NCI-H2081 treated with DMSO at 0.1 percent for 48 hours (cell line): Measurements from ENCODE around the gene AGMO.

Source experiments
- DNase-seq: peaks from one replicate; lab custom pipeline; 2025; lab: John Stamatoyannopoulos, UW

AGMO gene

DNA sequence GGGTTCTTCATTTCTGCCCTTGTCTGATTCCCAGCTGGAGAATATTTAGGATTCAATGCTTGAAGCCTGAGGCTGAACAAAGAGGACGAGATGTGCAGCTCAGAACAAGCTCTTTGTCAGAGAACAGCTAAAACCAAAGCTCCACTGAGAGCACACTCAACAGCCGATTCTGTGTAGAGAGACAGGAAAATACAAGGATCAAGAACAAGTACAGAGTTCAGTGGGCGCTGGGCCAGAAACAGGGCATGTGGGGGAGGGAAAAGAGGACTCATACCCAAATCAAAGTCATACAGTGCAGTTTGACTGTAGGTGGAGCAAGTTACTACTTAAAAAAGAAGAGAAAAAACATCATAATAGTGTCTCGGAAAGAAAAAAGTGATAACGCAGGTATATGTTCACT, at the start of gene AGMO:
AGMO (minus strand) TSS at position 181 of the 400 bp plus-strand sequence.
- DNase-seq = peak; percentile 81

DNA sequence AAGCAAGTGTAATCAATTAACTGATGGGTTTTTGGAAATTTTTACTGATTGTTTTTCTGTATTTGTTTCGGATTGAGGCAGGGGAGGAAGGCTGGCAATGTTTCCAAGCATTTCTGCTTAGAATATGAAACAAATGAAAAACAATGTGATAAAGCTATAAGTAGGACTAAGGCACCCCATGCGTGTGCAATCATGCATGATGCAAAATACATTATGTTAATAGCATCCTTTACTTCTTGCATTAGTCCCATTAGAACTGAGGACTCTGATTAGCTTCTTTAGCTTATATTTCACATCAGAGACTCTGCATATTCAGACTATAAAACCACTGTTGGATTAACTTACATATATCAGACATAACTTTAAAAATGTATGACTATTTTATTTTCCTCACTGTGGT, 48.7 kb upstream of the AGMO start:
- DNase-seq = no peak

DNA sequence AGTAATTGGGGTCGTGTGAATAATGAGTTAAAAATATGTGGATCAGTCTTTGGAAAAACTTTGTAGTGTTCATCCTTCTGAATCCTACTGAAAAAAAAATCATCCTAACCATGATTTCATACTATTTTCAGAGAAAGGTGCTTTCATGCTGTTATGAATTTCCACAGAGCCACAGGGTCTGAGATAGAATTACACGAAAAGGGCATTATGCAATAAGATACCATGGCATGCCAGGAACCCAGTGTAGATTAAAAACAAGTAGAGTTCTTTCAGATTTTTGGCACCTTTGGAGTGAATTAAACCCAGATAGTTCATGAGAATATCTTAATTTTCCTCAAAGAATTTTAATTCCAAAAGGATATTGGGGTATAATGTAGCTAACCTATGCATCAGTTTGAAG, 47.5 kb upstream of the AGMO start:
- no peak for DNase-seq

GRCh38 chr7:15607529-15608210, 45.9 kb upstream of the AGMO start:
- DNase-seq = no peak

DNA sequence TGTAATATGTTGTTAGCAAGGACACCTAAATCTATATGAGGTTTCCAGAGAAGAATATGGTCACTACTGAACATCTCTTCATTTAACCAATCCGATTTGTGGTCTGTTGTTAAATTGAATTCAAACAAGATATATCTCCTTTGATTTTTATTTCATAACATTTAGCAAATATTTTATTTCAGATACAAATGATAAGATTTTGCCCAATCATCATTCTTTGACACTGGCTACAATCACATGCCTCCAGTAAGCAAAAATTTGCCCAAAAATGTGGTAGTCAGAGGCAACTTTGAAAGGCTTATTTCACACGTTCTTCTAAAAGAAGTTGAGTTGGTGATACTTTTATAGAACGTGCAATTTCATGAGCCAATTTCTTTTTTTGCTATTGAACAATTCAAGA, 44.7 kb upstream of the AGMO start:
- no peak for DNase-seq

GRCh38 chr7:15604166-15604565, 42.4 kb upstream of the AGMO start:
- DNase-seq = no peak

GRCh38 chr7:15603124-15603523, 41.3 kb upstream of the AGMO start:
- no peak for DNase-seq

GRCh38 chr7:15602236-15602635, 40.4 kb upstream of the AGMO start:
- no peak for DNase-seq

DNA sequence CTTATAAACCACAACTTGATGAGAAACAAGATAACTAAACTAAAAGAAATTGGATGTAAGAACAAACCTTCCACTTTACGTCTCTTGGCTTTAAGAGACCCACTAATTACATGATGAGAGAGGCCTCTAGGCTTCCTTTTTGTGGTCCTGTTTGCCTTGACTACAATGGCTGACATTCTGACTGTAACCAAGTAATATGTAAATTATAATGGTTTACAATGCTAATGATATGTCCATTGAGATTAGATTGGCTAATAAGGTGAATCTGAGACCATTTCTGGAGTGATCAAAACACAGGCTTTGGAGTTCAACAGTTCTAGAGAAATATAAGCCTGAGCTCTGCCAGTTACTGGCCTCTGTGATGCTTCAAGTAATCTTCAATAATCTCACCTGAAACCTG, 39.4 kb upstream of the AGMO start:
- DNase-seq = no peak

DNA sequence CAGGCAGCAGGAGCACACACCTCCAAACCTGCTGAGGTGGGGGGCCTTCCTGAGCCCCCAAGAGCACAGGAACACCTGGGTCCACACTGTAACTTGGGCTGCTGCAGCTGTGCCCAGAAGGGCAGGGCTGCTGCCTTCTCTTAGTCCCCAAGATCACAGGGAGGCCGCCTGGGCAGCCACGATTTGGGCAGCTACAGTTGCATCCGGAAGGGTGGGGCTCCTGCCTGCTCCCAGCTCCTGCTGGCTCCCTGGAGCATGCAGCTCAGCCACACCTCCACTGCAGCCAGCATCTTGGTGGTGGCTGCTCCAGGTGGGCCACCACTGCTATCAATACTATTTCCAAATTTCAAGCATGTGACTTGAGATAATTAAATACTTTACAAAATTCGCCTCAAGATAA, 38.5 kb upstream of the AGMO start:
- no peak for DNase-seq

GRCh38 chr7:15594461-15594860, 32.6 kb upstream of the AGMO start:
- no peak for DNase-seq

GRCh38 chr7:15593382-15593781, 31.6 kb upstream of the AGMO start:
- no peak for DNase-seq

DNA sequence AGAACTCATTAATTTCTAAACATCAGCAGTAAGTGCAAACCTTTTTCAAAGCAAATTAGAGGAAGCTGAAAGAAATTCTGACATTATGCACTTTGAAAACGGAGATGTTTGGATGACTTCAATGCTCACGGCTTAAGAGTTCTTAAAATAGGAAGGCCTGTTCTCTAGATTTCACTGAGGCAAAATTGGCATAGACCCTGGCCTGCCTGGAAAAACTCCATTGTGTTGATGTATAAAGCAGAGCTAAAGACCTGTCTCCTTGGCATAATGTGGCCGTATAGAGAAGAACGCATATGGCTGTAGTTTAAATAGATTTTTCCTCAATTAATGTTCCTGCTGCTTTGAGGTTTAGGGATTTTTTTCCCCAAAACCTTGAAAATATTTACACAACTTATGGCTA, 24.5 kb upstream of the AGMO start:
- DNase-seq = no peak

GRCh38 chr7:15584575-15584974, 22.8 kb upstream of the AGMO start:
- no peak for DNase-seq

- no peak for DNase-seq
Measured at GRCh38 chr7:15582773-15583172, 21.0 kb upstream of the AGMO start.

- DNase-seq = no peak
Measured at GRCh38 chr7:15581352-15581951, 19.6 kb upstream of the AGMO start.

GRCh38 chr7:15580604-15581351, 19.0 kb upstream of the AGMO start:
- DNase-seq = no peak

DNA sequence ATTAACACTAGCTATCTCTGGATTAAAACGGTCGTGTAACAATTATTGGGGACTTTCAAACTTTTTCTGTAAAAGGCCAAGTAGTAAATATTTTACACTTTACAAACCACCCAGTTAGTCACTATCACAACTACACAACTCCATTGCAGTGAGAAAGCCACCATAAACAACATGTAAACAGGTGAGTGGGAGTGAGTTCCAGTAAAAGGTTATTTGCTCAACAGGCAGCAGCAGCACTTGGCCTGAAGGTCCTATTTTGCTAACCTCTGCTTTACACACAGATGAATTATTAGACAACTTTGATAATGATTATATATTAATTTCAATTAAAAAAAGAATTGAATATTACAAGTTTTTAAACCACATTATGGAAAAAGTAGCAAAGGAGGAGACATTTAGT, 15.8 kb upstream of the AGMO start:
- DNase-seq = no peak

DNA sequence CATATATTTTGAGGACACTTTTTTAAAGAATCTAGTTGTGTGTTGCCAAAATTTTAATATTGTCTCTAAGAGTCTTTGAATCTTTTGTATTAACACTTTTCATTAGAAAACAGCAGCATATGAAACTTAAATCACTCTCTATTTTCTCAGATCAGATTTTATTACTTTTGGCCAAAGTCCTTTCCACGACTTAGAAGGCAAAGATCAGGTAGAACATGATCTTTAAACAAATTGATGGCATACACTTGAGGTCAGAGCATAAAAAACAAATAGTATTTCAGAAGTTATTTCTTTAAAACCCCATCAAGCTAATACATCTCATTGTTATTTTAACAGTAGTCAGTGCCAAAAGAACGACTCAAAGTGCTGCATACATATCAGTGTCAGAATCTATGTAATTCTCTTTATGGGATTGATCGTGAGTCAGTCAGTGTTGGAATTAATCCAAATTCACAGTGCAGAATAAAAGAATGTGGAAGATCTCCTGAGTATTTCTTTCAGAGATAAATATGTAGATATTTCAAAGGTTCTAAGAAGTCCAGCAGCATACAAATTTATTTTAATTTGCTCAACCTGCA, 9.6 kb upstream of the AGMO start:
- no peak for DNase-seq

GRCh38 chr7:15567652-15568051, 5.8 kb upstream of the AGMO start:
- DNase-seq = no peak

DNA sequence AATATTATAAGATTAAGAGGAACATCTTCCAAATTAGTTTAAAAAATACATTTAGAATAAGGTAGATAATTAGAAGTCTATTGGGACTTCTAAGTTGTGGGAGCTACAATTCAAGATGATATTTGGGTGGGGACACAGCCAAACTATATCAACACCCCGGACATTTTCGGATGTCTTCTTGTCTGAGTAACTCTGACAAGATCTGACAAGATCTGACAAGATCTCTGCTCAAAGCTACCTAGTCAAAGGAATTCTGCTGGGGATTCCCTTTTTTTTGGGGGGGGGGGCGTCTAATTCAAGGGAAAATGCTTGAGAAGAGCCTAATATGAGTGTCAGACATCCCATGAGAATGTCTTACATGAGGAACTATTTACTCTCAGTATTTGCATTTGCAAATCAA, 5.2 kb upstream of the AGMO start:
- no peak for DNase-seq

DNA sequence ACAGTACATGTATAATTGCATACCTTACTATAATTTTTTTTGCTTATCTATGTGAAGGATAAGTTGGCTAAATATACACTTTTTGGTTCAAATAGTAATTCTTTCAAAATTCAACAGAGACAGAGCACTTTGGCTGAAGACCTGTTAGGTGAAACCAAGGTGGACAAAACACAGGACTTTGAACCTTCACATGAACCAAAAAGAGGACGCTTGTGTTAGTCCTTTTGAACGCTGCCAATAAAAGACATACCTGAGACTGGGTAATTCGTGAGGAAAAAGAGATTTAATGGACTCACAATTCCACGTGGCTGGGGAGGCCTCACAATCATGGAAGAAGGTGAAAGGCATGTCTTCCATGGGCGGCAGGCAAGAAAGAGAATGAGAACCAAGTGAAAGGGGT, 4.7 kb upstream of the AGMO start:
- no peak for DNase-seq

DNA sequence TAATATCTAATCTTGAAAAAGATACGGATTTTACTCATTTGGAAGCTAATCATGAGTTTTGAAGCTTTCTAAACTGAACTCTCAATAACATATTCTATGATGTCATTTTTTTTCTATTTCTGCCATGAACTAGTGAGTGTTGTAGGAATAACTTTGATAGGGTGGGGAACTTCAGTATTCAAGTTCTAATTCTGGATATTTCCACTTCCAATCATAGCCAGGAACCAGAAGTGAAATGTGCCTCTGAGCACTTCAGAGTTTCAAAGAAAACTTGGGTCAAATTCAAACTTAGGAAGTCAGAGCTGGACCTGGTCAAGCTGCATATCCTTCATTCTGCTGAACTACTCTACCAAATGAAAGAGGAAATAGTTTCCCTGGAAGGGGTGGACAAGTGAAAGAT, 847 bp downstream of the AGMO start:
- no peak for DNase-seq
